HepG2 (cell line): ENCODE data around the gene MOV10L1. TPM values are rescaled to one million over a fixed set of nuclear protein-coding genes. Genes with fewer than 3 reads are reported as not detected.

Source experiments
- BCL3 ChIP-seq: sonication (generic); formaldehyde crosslinking; IDR thresholded peaks from 2 replicates; pipeline ENCODE4 v1.5.1; 2020; ENCODE audit warnings: mild to moderate bottlenecking, missing genetic modification reagents, moderate library complexity
- GATAD1 ChIP-seq: IDR thresholded peaks from 2 replicates; pipeline ENCODE4 v1.6.1; 2016; ENCODE audit warnings: missing genetic modification reagents, missing compliant biosample characterization
- HHEX ChIP-seq: IDR thresholded peaks from 2 replicates; pipeline ENCODE4 v1.6.1; 2016; ENCODE audit warnings: control low read depth
- HNF4A ChIP-seq: sonication (generic); formaldehyde crosslinking; IDR thresholded peaks from 2 replicates; pipeline ENCODE4 v1.4.0; 2020; ENCODE audit warnings: missing genetic modification reagents
- HNF4G ChIP-seq, 2 experiments: sonication (generic) in 1 of 2; formaldehyde crosslinking in 1 of 2; IDR thresholded peaks; 2 replicates each; pipeline versions ENCODE4 v1.4.0 to v1.6.1; 2011 to 2020; ENCODE audit warnings: borderline replicate concordance in 2 of 2, low read depth in 2 of 2, mild to moderate bottlenecking in 2 of 2, low read length in 1 of 2, missing genetic modification reagents in 1 of 2, moderate library complexity in 1 of 2
- HNRNPUL1 ChIP-seq: fragments of 200-400 bp; formaldehyde crosslinking; IDR thresholded peaks from 2 replicates; pipeline ENCODE4 v1.6.1; 2017; ENCODE audit warnings: low read depth, mild to moderate bottlenecking, low read length, moderate library complexity
- NCOA2 ChIP-seq: sonication (generic); formaldehyde crosslinking; IDR thresholded peaks from 2 replicates; pipeline ENCODE4 v1.8.0; 2022; ENCODE audit warnings: inconsistent platforms
- NFAT5 ChIP-seq: sonication (generic); formaldehyde crosslinking; IDR thresholded peaks from 2 replicates; pipeline ENCODE4 v1.4.0; 2020; ENCODE audit warnings: missing genetic modification reagents
- NR2F6 ChIP-seq, 2 experiments: IDR thresholded peaks; 2 replicates each; pipeline ENCODE4 v1.6.1; 2016; ENCODE audit warnings: antibody characterized with exemption in 1 of 2, mild to moderate bottlenecking in 1 of 2
- SP140L ChIP-seq: sonication (generic); formaldehyde crosslinking; IDR thresholded peaks from 2 replicates; pipeline ENCODE4 v1.4.0; 2020; ENCODE audit warnings: missing genetic modification reagents, borderline replicate concordance
- TERF1 ChIP-seq: sonication (generic); formaldehyde crosslinking; IDR thresholded peaks from 2 replicates; pipeline ENCODE4 v1.8.0; 2022; ENCODE audit warnings: mild to moderate bottlenecking, missing genetic modification reagents, moderate library complexity
- THAP11 ChIP-seq: IDR thresholded peaks from 2 replicates; pipeline ENCODE4 v1.6.1; 2016; ENCODE audit warnings: missing biosample characterization, missing genetic modification reagents
- ZNF263 ChIP-seq: sonication (generic); formaldehyde crosslinking; IDR thresholded peaks from 2 replicates; pipeline ENCODE4 v1.4.0; 2020; ENCODE audit warnings: missing genetic modification reagents
- ZNF354B ChIP-seq: sonication (generic); formaldehyde crosslinking; IDR thresholded peaks from 2 replicates; pipeline ENCODE4 v1.8.0; 2022; ENCODE audit warnings: mild to moderate bottlenecking, missing genetic modification reagents
- ZNF441 ChIP-seq: sonication (generic); formaldehyde crosslinking; IDR thresholded peaks from 2 replicates; pipeline ENCODE4 v1.7.0; 2021; ENCODE audit warnings: missing genetic modification reagents, borderline replicate concordance
- polyA plus RNA-seq, 8 experiments: library from polyadenylated mRNA; depleted of rRNA in 3 of 8; stranded (reverse) in 7 of 8; unstranded in 1 of 8; fragments of >200 nt; fragmentation: Illumina TruSeq in 4 of 8; extraction: Trizol in 4 of 8; gene quantifications; 2 replicates each; pipeline versions ENCODE4 v1.2.1 to v1.2.3, GENCODE V29; 2011 to 2016; ENCODE audit warnings: low read depth in 4 of 8, missing spikeins in 1 of 8, mixed read lengths in 1 of 8; ENCODE audit not compliant: insufficient read depth in 1 of 8
- total RNA-seq, 5 experiments: library from RNA; depleted of rRNA; stranded (reverse); fragments of >200 nt; fragmentation: Illumina TruSeq; extraction: Trizol; gene quantifications; 2 replicates each; pipeline ENCODE4 v1.2.3, GENCODE V29; 2016; ENCODE audit warnings: low read depth in 1 of 5
- TF ChIP-seq, protein P1 (sequence below): sonication (generic); formaldehyde crosslinking; IDR thresholded peaks from 2 replicates; pipeline ENCODE4 v1.4.0; 2020; ENCODE audit warnings: missing genetic modification reagents

The MOV10L1 gene
- total and polyA plus RNA-seq, 2 of the 13 experiments (the other 11 are each of a cell fraction or from before 2014, with no cell fraction given), result 0.11 to 0.12 TPM

GRCh38 chr22:50140615-50141014, 50.8 kb downstream of the MOV10L1 start (continued):
- no peak for TF ChIP-seq NCOA2
- TF ChIP-seq GATAD1, result peak; percentile 26; the same call in 1 of the 2 replicates
- no peak for TF ChIP-seq NFAT5 (CRISPR knock-in tag)
- TF ChIP-seq ZNF354B, result no peak
- no peak for TF ChIP-seq ZNF441 (CRISPR knock-in tag)
- no peak for TF ChIP-seq TERF1 (CRISPR knock-in tag)
- TF ChIP-seq BCL3 (CRISPR knock-in tag), result no peak
- TF ChIP-seq NR2F6 (IDR thresholded peaks at IDR 0.05), result peak; percentile 84
- peak; percentile 92 for TF ChIP-seq NR2F6 (CRISPR knock-in tag; IDR thresholded peaks at IDR 0.05)
- TF ChIP-seq HNF4G (IDR thresholded peaks at IDR 0.05; ENCODE audit: borderline replicate concordance, low read depth, low read length), result peak; percentile 80; the same call in 1 of the 2 replicates
- no peak for TF ChIP-seq HNF4G (CRISPR knock-in tag; IDR thresholded peaks at IDR 0.05; ENCODE audit: borderline replicate concordance, low read depth)
- peak; percentile 73 for TF ChIP-seq ZNF263 (CRISPR knock-in tag)
- TF ChIP-seq HHEX (CRISPR knock-in tag), result peak; percentile 79
- peak; percentile 90 for TF ChIP-seq HNF4A (CRISPR knock-in tag)
- TF ChIP-seq SP140L (CRISPR knock-in tag), result no peak
- TF ChIP-seq HNRNPUL1, result no peak
- TF ChIP-seq THAP11 (CRISPR knock-in tag), result peak; percentile 52; the same call in 1 of the 2 replicates
- TF ChIP-seq, protein P1, sequence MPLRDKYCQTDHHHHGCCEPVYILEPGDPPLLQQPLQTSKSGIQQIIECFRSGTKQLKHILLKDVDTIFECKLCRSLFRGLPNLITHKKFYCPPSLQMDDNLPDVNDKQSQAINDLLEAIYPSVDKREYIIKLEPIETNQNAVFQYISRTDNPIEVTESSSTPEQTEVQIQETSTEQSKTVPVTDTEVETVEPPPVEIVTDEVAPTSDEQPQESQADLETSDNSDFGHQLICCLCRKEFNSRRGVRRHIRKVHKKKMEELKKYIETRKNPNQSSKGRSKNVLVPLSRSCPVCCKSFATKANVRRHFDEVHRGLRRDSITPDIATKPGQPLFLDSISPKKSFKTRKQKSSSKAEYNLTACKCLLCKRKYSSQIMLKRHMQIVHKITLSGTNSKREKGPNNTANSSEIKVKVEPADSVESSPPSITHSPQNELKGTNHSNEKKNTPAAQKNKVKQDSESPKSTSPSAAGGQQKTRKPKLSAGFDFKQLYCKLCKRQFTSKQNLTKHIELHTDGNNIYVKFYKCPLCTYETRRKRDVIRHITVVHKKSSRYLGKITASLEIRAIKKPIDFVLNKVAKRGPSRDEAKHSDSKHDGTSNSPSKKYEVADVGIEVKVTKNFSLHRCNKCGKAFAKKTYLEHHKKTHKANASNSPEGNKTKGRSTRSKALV (CRISPR knock-in tag), result no peak
